Pulmonary artery endothelial cell (primary cell): ENCODE data around the gene ADGRF4. TPM values are rescaled to one million over a fixed set of nuclear protein-coding genes. Genes with fewer than 3 reads are reported as not detected.
"Not testable (repeated sequence)": the region's sequence is repeated elsewhere in the genome, so short reads cannot be mapped to it uniquely, and the experiment has no call there.

ENCODE experiments used
- DNase-seq: peaks from one replicate; pipeline ENCODE4 v3.0.0-alpha.2; 2011; ENCODE audit warnings: low read depth, low spot score
- total RNA-seq: library from RNA; depleted of rRNA; stranded (reverse); fragments of >200 nt; gene quantifications from 2 replicates; pipeline ENCODE4 v1.2.3, GENCODE V29; 2014

ADGRF4 gene
- total RNA-seq, 1 donor from 2014 or later = not detected

- no peak for DNase-seq
Observed at GRCh38 chr6:47734831-47735481, 36.6 kb downstream of the ADGRF4 start.

- DNase-seq = no peak
Observed at GRCh38 chr6:47736083-47736700, 37.8 kb downstream of the ADGRF4 start.

- DNase-seq = no peak
Observed at GRCh38 chr6:47737406-47737805, 39.0 kb downstream of the ADGRF4 start.

- no peak for DNase-seq
Observed at GRCh38 chr6:47740714-47741113, 42.3 kb downstream of the ADGRF4 start.

- DNase-seq = no peak
Observed at GRCh38 chr6:47741807-47742206, 43.4 kb downstream of the ADGRF4 start.

- DNase-seq = no peak
Observed at GRCh38 chr6:47743744-47744143, 45.4 kb downstream of the ADGRF4 start.

GRCh38 chr6:47745269-47745668 is 46.9 kb downstream of the ADGRF4 start:
- DNase-seq = not testable (repeated sequence)

- DNase-seq = no peak
Observed at GRCh38 chr6:47749757-47750156, 51.4 kb downstream of the ADGRF4 start.

GRCh38 chr6:47752801-47753200 is 54.4 kb downstream of the ADGRF4 start:
- no peak for DNase-seq

- no peak for DNase-seq
Observed at GRCh38 chr6:47759364-47759763, 61.0 kb downstream of the ADGRF4 start.

GRCh38 chr6:47762502-47762901 is 64.1 kb downstream of the ADGRF4 start:
- DNase-seq = no peak

- no peak for DNase-seq
Observed at GRCh38 chr6:47766445-47766844, 68.1 kb downstream of the ADGRF4 start.

- no peak for DNase-seq
Observed at GRCh38 chr6:47767102-47767501, 68.7 kb downstream of the ADGRF4 start.

- no peak for DNase-seq
Observed at GRCh38 chr6:47769982-47770381, 71.6 kb downstream of the ADGRF4 start.

Other genes starting within 250 kb of the ADGRF4 start
- 29.8 and 40.5 TPM in 2 replicates for gene CD2AP, start 220.8 kb upstream of the ADGRF4 start, total RNA-seq
- gene OPN5, start 83.5 kb downstream of the ADGRF4 start, total RNA-seq = not detected in 2 replicates